ENCODE measurements around the gene TUBG1.
"Not testable (repeated sequence)": the region's sequence is repeated elsewhere in the genome, so short reads cannot be mapped to it uniquely, and the experiment has no call there.

Gene TUBG1

DNA sequence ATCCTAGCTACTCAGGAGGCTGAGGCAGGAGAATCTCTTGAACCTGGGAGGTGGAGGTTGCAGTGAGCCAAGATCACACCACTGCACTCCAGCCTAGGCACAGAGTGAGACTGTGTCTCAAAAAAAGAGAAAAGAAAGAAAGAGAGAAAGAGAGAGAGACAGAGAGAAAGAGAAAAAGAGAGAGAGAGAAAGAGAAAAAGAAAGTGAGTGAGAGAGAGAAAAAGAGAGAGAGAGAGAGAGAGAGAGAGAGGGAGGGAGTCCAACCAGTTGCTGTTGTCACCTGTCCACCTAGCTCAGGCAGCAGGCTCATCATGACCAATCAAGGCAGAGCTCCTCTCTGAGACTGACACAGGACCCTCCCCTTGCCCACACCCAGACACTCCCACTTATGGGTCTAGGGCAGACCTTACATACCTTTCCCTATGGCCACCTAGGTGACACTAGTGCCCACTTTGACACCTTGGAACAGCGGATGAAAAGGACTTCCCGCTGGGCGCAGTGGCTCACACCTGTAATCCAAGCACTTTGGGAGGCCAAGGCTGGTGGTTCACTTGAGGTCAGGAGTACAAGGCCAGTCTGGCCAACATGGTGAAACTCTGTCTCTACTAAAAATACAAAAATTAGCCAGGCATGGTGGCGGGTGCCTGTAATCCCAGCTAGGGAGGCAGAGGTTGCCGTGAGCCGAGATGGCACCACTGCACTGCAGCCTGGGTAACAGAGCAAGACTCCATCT is 17.7 kb downstream of the TUBG1 start:
- DNase-seq, result not testable (repeated sequence)

DNA sequence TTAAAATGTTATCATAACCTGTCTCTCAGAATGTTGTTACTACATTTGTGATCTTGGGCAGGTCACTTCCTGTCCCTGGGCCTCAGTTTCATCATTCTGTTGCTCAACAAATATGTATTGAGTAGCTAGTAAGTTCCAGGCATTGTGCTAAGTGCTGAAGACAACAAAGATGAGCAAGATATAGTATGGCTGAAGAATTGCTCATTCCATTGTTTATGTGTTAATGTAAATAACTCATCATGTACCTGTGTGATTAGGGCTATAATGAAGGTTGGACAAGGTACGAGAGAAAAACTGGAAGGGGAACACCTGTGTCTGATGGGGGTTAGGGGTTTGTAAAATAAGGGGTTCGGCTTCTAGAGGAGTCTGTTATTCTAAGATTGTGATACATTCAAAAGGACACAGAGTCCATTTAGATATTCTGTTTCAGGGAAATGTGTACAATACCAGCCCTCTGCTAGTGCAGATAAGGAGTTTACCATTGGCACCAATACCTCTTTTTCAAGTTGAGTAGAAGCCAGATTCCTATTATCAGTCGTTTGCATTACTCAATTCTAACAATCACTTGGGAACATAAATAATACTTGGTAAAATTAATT is 20.0 kb downstream of the TUBG1 start:
- DNase-seq, result no peak

DNA sequence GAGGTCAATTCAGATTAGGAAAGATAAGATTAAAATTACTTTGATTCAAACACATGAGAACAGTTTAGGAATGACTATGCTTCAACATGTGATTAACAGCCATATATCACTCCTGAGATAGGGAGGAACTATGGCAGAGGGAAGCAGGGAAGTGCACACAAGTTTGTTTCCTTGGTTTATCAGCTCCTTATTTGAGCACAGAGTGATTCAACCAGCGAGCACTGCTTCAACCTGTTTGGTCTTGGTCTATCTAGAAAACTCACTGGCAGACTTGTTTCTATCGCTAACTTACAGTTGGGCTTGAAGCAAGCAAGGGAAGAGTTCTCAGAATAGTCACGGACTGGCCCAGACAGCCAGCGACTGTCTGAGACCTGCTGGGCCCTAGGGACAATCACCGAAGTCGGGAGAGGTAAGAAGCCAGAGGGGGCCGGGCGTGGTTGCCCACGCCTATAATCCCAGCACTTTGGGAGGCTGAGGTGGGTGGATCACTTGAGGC is 23.5 kb downstream of the TUBG1 start:
- no peak for DNase-seq

DNA sequence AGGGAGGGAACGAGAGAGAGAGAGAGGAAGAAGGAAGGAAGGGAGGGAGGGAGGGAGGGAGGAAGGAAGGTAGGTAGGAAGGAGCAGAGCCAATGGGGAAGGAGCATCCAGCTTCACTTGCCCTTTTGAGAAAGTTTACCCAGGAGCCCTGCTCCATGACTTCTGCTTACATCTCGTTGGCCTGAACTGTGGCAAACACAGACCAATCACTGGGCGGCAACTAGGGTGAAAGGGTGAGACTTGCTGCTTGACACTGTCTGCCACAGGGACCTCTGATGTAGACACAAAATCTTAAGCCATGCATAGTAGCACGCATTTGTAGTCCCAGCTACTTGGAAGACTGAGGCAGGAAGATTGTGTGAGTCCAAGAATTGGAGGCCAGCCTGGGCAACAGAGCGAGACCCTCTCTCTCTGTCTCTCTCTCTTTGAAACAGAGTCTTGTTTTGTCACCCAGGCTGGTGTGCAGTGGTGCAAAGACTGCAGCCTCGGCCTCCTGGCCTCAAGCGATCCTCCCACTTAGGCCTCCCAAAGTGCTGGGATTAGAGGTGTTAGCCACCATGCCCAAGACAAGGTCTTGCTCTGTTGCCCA is 30.1 kb downstream of the TUBG1 start:
- no peak for DNase-seq

DNA sequence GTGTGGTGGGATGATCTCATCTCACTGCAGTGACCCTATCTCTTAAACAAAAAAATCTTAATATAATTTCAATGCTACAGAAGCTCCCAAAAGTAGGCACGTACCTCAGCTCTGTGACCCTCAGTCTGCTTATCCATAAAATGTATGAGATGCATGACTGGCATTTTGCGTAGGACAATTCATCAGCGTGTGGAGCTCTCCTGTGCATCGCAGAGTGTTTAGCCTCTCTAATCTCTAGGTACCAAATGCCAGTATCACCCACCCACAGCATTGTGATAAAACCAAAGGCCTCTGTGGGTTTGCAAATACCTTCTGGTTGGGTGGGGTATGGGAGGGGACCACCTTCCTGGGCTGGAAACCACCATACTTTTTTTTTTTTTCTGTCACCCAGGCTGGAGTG is 30.6 kb downstream of the TUBG1 start:
- no peak for DNase-seq

DNA sequence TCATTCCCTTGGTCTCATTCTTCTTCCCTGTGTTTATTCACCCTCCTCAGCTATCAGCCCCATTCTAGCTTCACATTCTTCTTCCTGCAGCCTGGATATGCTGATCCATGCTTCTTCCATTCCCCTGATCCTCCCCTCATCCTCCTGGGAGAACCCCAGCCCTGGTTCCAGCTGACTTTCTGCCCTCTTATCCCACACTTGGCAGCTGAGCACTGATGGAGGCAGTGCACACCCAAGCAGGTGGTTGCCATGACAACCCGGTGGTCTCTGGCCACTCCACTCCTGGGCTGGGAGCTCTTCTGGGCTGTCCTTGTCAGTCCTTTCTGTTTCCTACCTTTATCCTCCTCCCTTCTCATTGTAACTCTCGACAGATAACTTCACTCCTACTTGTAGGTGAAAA is 32.9 kb downstream of the TUBG1 start:
- no peak for DNase-seq

DNA sequence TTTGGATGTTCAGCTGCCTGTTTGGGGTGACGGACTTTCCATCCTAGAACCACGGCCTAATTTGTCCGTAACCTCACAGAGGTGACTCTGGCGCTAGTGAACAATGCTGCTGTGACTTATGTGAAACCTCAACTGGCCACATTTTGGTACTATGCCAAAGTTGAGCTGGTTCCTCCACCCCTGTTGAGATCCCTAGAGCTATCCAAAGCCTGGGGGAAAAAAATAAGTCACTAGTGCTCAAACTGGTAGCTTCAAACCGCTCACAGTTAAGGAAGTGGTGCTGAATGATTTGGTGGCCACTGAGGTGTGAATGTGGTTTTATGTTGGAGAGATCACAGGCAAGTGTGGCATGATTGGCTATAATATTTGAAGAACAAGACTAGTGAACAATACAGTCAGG is 38.3 kb downstream of the TUBG1 start:
- no peak for DNase-seq

DNA sequence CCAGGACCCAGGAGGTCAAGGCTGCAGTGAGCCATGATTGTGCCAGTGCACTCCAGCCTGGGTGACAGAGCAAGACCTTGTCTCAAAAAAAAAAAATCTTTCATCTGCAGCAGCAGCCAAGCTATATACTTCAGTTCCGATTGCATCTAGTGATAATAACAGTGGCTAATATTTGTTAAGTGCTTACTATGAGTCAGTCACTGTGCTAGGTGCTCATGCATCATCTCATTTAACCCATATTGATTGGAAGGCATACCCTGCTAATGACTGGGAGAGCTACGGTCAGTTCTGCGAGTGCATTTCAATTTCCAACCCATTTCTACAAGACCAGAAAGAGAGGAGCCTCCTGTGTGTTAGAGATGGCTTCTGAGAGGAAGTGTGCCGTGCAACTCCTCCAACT is 41.9 kb downstream of the TUBG1 start:
- DNase-seq, result no peak

DNA sequence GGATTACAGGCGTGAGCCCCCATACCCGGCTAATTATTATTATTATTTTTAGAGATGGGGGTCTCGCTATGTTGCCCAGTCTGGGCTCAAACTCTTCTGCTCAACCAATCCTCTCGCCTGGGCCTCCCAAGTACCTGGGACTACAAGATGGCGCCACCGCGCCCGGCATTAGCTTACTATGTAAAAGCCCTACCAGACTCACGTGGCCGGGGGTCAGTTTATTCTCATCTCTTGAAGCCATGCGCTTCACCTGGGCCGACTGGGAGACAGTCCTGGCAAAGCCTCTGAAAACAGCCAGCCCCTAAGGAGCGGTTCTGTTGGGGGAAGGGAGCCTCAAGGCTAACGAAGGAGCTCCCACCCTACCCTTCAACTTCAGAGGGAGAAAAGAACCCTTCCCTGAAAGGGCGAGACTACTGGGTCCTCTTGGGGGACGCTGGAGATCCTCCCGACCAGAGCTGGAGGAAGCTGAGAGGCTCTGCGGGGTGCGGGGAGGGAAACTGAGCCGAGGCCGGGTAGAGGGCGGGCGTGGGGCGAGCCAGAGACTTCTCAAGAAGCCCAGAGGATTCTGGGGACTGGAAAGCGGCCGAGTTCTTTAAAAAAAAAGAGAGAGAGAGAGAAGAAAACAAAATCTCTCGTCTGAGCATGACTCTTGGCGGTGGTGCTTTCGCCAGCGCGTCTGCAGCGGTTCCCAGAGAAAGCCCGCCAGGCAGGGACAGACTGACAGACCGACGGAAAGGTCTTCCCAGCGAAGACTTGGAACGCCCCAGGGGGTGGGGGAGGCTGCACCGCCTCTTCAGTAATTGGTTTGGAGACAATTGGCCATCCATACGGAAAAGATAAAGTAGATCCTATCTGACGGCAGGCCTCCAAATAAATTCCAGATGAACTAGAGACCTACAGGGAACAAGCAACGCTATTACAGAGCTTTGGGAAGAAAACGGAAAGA is 44.0 kb downstream of the TUBG1 start:
- peak; percentile 96 for DNase-seq

DNA sequence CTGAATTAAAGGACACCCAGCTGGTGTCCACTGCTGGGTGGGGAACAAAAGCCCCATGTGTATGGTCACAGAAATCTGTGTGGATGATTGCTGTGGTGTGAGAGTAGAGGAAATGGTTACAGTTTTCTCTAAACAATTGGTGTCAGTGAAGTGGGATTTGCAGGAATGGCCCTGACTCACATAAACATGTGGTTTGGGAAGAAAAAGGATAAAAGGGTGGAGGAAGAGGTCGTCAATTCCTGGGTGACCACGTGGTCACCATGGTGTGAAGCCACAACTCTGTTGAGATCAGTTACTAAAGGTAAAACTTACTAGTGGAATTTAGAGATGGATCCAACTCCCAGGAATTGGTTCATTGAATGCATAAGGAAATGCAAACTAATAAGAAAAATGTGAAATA is 46.0 kb downstream of the TUBG1 start:
- no peak for DNase-seq

DNA sequence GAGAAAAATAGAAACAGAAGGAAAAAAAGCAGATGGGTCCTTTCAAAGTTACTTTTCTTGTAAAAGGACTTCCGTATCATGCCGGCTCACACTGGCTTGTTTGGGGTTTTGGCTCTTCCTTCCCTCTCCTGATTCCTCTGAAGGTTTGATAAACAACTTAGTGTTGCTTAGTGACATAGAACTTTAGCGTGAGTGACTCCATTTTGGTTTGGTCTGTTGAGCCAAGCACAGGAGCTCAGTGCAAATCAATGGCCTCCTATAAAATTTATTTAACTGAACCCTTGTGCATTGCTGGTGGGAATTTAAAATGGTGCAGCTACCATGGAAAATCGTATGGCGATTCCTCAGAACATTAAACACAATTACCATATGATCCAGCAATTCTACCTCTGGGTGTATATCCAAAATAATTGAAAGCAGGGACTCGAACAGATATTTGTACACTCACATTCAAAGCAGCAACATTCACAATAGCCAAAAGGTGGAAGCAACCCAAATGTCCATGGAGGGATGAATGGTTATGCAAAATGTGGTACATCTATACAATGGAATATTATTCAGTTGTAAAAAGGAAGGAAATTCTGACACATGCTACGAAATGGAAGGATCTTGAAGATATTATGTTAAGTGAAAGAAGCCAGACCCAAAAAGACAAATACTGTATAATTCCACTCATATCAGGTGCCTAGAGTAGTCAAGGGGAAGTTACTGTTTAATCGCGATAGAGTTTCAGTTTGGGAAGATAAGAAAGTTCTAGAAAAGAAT is 48.5 kb downstream of the TUBG1 start:
- no peak for DNase-seq

DNA sequence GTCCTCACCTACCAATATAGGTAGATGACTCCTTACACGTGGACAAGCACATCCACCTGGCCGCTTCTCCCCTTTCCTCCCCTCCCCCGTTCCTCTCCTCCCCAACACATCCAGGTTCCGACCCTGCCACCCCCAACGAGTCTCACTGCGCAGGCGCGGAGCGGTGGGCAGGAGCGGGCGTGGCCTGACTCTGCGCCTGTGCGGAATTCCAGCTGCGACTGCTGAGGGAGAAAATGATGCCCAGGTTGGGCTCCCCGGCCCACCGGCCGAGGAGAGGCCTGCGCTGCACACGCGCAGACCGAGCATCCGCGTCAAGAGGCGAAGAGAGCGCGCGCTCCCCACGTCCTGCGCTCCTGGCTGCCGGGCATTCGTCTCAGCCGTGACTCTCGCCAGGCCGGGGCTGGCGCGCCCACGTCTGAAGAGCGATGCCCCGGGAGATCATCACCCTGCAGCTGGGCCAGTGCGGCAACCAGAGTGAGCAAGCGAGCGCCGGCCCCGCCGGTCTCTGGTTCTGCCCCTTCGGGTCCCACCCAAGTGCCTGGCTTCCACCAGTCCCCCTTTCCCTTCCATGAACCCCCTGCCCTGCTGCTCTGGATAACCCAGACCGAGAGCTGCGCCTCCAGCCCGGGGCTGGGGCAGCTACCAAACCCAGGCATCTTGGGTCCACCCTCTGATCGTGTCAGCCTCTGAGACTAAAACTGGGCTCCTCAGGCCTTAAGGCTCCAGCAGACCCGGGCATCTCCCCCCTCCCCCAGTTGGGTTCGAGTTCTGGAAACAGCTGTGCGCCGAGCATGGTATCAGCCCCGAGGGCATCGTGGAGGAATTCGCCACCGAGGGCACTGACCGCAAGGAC is 49.8 kb downstream of the TUBG1 start, which contains the start of gene TUBG2:
Gene TUBG2, plus strand, starts transcription at position 206 of the 853 bp plus-strand sequence. Its CDS starts 220 bp downstream, at position 426.
- peak; percentile 98 for DNase-seq

DNA sequence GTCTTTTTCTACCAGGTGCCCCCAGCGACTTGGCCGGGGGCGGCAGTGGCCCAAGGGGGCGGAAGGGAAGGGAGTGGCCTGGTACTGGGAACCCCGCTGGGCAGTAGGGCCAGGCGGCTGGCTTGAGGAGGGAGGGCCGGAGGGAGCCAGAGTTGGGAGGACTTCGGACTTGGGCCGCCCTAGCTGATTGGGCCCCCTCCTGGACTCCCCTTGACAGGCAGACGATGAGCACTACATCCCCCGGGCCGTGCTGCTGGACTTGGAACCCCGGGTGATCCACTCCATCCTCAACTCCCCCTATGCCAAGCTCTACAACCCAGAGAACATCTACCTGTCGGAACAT is 50.4 kb downstream of the TUBG1 start:
- DNase-seq, result not testable (repeated sequence)

DNA sequence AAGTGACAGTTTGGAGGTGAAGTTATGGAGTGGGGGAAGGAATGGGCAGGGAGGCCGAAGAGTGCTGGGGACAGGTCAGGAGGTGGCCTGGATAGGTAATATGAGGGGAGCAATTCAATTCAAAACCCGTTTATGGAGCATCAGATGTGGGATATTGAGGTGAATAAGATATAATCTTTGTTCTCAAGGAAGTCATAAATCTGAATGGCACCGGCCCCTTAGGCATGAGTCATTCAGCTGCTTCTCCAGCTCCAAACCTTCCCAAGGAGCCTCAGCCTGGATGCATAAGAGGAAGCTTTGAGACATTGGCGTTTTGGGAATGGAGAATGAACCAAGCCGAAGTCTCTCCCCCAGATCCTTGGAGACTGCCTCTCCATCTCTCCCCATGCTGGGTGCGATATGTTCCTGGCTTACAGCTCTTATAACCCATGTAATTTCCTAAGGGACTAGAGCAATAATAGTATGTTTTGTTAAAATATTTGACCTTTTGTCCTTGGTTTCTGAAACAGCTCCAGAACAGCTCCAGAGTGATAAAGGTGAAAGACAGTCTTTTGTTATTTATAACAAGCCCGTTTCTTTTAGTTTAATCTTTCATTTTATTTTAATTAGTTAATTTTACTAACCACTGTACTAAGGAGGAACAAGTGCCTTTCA is 51.3 kb downstream of the TUBG1 start:
- DNase-seq, result peak; percentile 71

Data from islet precursor cell (in vitro differentiated cells).